Urinary bladder (tissue), 4 donors: Measurements from ENCODE around the gene PTPRF. TPM values are rescaled to one million over a fixed set of nuclear protein-coding genes. Genes with fewer than 3 reads are reported as not detected.
"Not testable (repeated sequence)": the region's sequence is repeated elsewhere in the genome, so short reads cannot be mapped to it uniquely, and the experiment has no call there.

Experiments
- DNase-seq: peaks from one replicate; pipeline ENCODE4 v3.0.0-alpha.2; 2015; ENCODE audit errors: extremely low spot score
- H3K27ac ChIP-seq: one replicate; pipeline ENCODE4 v1.5.1; 2013; ENCODE audit warnings: low read depth, mild to moderate bottlenecking, moderate library complexity
- H3K36me3 ChIP-seq: one replicate; pipeline ENCODE4 v1.6.1; 2013; ENCODE audit warnings: mild to moderate bottlenecking, moderate library complexity; ENCODE audit not compliant: insufficient read depth
- H3K4me1 ChIP-seq: one replicate; pipeline ENCODE4 v1.6.1; 2013; ENCODE audit warnings: mild to moderate bottlenecking, moderate library complexity; ENCODE audit not compliant: insufficient read depth
- H3K4me3 ChIP-seq: one replicate; pipeline ENCODE4 v1.5.1; 2013; ENCODE audit warnings: low read depth, low read length
- WGBS: extraction: QIAGEN DNeasy Blood & Tissue Kit; methylation state at CpG from one replicate; pipeline ENCODE4 v1.1.7; 2013; 5-methylcytosine and 5-hydroxymethylcytosine counted together
- polyA plus RNA-seq: library from polyadenylated mRNA; stranded (reverse); fragments of 200-250 nt; gene quantifications from one replicate; pipeline ENCODE4 v1.2.3, GENCODE V29; 2013
- total RNA-seq: library from RNA; depleted of rRNA; stranded (reverse); fragments of >200 nt; gene quantifications from one replicate; pipeline ENCODE4 v1.2.3, GENCODE V29; 2014
- donor health status: healthy with polysubstance abuse.
- donor health status: healthy.

PTPRF gene
- total and polyA plus RNA-seq, 2 donors = 48.7 to 66.3 TPM

DNA sequence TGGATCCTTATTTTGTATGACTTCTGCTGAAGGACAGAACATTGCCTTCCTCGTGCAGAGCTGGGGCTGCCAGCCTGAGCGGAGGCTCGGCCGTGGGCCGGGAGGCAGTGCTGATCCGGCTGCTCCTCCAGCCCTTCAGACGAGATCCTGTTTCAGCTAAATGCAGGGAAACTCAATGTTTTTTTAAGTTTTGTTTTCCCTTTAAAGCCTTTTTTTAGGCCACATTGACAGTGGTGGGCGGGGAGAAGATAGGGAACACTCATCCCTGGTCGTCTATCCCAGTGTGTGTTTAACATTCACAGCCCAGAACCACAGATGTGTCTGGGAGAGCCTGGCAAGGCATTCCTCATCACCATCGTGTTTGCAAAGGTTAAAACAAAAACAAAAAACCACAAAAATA, 91.8 kb downstream of the PTPRF start:
- Histone ChIP-seq H3K4me1 (no peaks in the 10 kb centered on the region), H3K4me3 (no peak overlapping the region), H3K36me3 (no peaks in the 10 kb centered on the region), H3K27ac (no peak overlapping the region)
- DNase-seq = no peak
- WGBS = 72% methylated on average over 10 of the region's 10 CpGs

DNA sequence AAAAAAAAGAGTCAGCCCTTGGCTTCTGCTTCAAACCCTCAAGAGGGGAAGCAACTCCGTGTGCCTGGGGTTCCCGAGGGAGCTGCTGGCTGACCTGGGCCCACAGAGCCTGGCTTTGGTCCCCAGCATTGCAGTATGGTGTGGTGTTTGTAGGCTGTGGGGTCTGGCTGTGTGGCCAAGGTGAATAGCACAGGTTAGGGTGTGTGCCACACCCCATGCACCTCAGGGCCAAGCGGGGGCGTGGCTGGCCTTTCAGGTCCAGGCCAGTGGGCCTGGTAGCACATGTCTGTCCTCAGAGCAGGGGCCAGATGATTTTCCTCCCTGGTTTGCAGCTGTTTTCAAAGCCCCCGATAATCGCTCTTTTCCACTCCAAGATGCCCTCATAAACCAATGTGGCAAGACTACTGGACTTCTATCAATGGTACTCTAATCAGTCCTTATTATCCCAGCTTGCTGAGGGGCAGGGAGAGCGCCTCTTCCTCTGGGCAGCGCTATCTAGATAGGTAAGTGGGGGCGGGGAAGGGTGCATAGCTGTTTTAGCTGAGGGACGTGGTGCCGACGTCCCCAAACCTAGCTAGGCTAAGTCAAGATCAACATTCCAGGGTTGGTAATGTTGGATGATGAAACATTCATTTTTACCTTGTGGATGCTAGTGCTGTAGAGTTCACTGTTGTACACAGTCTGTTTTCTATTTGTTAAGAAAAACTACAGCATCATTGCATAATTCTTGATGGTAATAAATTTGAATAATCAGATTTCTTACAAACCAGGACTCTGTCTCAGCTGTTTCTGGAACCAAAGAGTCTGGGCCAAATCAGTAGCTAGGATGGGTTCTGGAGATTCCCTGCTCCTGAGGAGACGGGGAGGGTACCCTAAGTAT, 92.5 kb downstream of the PTPRF start:
- H3K4me3 ChIP-seq = no peak overlapping the region
- no peak overlapping the region for H3K27ac ChIP-seq
- no peaks in the 10 kb centered on the region for H3K36me3 ChIP-seq
- no peaks in the 10 kb centered on the region for H3K4me1 ChIP-seq
- DNase-seq = no peak
- WGBS = 91% methylated on average over 13 of the region's 13 CpGs

DNA sequence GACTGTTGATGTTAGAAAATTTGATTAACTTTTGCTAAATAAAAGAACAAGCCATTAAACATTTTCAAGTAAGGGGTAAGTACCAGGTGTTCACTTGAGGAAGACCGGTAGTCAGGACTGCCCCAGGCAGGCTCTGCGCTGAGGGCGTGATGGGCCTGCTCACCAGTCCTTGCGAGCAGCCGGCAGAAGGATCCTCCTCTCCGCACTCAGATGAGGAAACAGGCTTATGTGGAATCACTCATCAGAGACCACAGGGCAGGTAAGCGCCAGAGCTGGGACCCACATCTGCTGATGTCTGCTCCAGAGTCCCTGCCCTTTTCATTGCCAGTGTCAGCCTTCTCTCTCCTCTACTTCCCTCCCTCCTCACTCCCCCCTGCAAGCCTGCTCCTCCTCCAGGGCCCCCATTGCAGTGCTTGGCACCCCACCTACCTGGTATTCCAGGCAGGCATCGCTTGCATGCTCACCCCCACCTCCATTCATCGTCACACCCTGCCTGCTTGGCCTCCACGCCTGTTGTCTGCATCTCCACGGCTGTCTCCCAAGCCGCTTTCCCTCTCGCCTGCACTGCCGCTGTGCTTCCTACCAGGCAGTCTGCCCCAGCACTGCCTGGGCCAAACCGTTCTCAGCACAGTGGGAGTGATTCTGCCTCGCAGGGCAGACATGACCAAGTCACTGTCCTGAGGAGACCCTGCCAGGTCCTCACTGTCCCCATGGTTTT, 94.5 kb downstream of the PTPRF start:
- no peak overlapping the region for H3K27ac ChIP-seq
- no peaks in the 10 kb centered on the region for H3K4me1 ChIP-seq
- DNase-seq = no peak
- WGBS = 89% methylated on average over 16 of the region's 16 CpGs
- no peak overlapping the region for H3K4me3 ChIP-seq
- no peaks in the 10 kb centered on the region for H3K36me3 ChIP-seq

DNA sequence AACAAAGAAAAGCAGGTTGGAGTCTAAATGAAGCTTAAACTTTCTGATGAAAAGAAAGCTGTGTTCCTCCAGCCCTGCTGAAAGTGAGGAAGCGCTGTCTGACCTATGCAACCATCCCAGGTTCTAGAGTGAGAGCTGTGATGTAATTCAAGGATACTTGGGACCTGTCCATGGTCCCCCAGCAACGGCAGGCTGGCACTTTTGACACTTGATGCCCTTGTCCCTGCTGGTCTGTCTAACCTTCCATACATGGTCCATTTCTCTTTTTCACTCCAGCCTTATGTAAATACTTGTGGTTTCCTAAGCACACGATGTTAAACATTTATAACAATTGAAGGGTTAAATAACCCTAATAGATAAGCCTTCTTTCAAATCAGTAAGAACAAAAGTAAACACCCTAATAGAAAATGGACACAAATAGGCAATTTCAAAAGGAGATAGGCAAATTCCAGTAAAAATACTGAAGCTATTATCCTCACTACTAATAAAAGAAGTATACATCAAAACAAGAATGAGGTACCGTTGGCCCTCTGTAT, 101.5 kb downstream of the PTPRF start:
- no peaks in the 10 kb centered on the region for H3K4me1 ChIP-seq
- no peak overlapping the region for H3K27ac ChIP-seq
- DNase-seq = no peak
- no peak overlapping the region for H3K4me3 ChIP-seq
- 53% methylated on average over 4 of the region's 4 CpGs for WGBS
- no peaks in the 10 kb centered on the region for H3K36me3 ChIP-seq

DNA sequence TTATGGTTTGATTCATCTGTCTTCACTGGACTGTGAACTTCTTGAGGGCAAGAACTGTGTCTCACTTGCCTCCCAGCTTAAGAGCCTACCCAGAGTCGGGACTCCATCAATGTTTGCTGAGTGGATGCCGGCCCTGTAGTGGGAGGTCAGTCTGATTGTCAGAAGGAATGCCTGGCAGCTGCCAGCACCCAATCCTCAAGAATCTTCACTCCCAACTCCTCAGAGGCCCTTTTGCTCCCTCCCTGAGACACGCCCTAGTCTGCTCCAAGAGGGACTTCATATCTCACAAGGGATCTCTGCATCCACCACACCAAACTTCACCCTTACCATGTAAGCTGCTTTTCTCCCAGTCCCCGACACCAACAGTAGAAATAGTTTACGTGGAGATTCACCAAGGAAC, 104.0 kb downstream of the PTPRF start:
- H3K36me3 ChIP-seq = no peaks in the 10 kb centered on the region
- WGBS = 57% methylated on average over 5 of the region's 5 CpGs
- no peak overlapping the region for H3K27ac ChIP-seq
- no peak for DNase-seq
- H3K4me3 ChIP-seq = no peak overlapping the region
- no peaks in the 10 kb centered on the region for H3K4me1 ChIP-seq

DNA sequence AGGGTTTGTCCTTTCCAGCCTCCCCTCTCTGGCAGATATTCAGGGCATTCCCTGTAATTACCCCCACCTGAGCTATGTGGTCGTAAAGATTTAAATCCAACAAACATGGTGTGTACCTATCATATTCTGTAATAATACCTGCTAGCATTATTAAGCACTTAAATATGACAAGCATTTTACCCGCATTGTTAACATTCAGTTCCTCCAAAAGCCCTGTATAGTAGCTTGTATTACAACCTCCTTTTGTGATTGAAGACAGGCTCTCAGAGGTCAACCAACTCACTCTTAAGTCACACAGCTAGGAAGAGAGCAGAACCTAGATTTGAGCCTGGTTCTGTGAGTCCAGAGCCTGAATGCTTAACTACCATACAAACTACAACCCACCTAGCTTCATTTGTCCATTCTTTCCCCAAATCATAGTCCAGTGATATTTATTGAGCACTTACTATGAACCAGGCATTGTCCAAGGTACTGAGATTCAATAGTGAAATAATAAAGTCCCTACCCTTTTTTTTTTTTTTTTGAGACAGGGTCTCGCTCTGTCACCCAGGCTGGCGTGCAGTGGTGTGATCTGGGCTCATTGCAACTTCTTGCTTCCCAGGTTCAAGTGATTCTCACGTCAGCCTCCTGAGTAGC, 105.4 kb downstream of the PTPRF start:
- no peak overlapping the region for H3K4me3 ChIP-seq
- WGBS = 77% methylated on average over 5 of the region's 5 CpGs
- no peak overlapping the region for H3K27ac ChIP-seq
- H3K4me1 ChIP-seq = no peaks in the 10 kb centered on the region
- DNase-seq = no peak
- H3K36me3 ChIP-seq = no peaks in the 10 kb centered on the region

DNA sequence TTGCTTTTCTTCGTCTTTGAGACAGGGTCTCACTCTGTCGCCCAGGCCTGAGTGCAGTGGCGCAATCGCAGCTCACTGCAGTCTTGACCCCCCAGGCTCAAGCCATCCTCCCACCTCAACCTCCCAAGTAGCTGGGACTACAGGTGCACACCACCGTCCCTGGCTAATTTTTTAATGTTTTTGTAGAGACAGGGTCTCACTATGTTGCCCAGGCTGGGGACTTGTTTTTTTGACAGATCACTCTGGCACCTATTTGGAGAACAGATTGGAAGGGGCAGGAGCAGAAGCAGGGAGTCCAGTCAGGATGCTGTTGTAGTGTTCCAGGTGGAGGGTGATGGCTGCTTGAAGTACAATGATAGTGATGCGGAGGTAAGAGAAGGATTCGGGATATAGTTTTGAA, 106.6 kb downstream of the PTPRF start:
- no peak overlapping the region for H3K27ac ChIP-seq
- no peak for DNase-seq
- no peaks in the 10 kb centered on the region for H3K36me3 ChIP-seq
- no peak overlapping the region for H3K4me3 ChIP-seq
- no peaks in the 10 kb centered on the region for H3K4me1 ChIP-seq
- 94% methylated on average over 7 of the region's 7 CpGs for WGBS

DNA sequence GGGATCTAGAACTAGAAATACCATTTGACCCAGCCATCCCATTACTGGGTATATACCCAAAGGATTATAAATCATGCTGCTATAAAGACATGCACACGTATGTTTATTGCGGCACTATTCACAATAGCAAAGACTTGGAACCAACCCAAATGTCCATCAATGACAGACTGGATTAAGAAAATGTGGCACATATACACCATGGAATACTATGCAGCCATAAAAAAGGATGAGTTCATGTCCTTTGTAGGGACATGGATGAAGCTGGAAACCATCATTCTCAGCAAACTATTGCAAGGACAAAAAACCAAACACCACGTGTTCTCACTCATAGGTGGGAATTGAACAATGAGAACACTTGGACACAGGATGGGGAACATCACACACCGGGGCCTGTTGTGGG, 107.7 kb downstream of the PTPRF start:
- not testable (repeated sequence) for H3K36me3 ChIP-seq, H3K4me3 ChIP-seq, H3K27ac ChIP-seq, DNase-seq, H3K4me1 ChIP-seq
- WGBS = 85% methylated on average over 4 of the region's 4 CpGs

DNA sequence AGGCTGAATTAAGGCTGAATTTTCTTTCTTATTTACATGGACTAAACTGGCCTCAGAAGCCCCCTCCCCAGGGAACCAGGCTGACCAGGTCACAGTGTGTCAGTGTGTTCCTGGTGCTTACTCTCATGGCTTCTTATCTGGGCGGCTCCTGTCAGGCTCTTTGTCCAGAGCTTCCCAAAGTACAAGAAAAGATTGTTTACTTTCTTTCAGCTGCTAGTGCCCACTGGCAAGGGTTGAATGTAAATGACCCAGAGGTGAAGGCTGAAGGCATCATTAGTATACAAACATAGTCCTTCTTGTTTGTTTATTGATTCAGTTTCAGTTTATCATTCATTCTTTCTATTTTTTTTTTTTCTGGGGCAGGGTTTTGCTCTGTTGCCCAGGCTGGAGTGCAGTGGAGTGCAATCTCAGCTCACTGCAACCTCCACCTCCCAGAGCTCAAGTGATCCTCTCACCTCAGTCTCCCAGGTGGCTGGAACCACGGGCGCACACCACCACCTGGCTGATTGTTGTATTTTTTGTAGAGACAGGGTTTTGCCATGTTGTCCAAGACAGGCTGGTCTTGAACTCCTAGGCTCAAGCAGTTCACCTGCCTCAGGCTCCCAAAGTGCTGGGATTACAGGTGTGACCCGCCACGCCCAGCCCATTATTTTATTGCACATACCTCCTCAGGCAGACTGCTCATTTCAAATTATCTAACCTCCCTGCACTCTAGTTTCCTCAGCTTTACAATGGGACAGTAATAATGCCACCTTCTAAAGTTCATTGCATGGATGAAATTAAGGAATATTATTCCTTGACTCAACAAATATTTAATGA, 109.5 kb downstream of the PTPRF start:
- Histone ChIP-seq H3K36me3 (no peaks in the 10 kb centered on the region), H3K4me3 (no peak overlapping the region), H3K4me1 (no peaks in the 10 kb centered on the region), H3K27ac (no peak overlapping the region)
- DNase-seq = no peak
- 70% methylated on average over 5 of the region's 5 CpGs for whole genome bisulfite sequencing

DNA sequence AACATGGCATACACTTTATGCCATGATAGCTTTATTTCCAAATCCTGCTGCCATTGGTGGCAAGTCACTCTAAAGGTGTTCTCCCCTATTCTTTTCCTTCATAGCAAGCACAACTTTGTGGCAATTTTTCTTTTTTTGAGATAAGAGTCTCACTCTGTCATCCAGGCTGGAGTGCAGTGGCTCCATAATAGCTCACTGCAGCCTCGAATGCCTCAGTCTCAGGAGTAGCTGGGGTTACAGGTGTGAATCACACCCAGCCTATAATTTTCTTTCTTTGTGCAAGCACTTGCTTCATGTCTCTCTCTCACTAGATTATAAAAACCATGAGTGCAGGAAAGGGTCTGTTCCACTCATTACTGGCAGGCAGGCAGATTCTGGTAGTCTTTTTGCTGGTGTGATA, 113.9 kb downstream of the PTPRF start:
- H3K27ac ChIP-seq = no peak overlapping the region
- no peaks in the 10 kb centered on the region for H3K4me1 ChIP-seq
- DNase-seq = no peak
- 44% methylated on average over 1 of the region's 1 CpG for WGBS
- H3K36me3 ChIP-seq = no peaks in the 10 kb centered on the region
- H3K4me3 ChIP-seq = no peak overlapping the region

DNA sequence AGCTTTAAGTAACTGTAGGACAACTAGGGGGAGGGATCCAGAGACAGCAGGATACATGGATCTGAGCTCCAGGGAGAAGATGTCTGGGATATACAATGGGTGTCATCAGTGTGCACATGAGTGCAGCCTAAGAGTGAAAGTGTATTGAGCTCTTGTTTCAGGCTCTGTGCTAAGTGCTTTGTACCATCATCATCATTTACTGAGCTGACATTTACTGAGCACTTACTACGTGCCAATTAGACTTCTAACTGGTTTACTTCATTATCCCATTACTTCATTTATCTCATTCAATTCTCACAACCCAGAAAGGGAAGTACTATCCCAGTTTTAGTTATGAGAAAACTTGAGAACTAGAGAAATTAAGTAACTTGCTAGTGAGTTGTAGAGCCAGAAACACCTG, 114.8 kb downstream of the PTPRF start:
- Histone ChIP-seq H3K4me1 (no peaks in the 10 kb centered on the region), H3K36me3 (no peaks in the 10 kb centered on the region), H3K27ac (no peak overlapping the region), H3K4me3 (no peak overlapping the region)
- no peak for DNase-seq
- 76% methylated on average over 1 of the region's 1 CpG for WGBS

DNA sequence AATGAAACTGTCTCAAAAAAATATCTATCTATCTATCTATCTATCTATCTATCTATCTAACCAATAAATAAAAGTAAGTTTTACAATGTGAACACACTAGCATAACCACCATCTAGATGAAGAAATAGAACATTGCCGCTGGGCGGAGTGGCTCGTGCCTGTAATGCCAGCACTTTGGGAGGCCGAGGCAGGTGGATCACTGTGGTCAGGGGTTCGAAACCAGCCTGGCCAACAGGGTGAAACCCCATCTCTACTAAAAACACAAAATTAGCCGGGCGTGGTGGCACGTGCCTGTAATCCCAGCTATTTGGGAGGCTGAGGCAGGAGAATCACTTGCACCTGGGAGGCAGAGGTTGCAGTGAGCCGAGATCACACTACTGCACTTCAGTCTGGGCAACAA, 116.6 kb downstream of the PTPRF start:
- not testable (repeated sequence) for H3K4me1 ChIP-seq, H3K4me3 ChIP-seq, H3K36me3 ChIP-seq, H3K27ac ChIP-seq, DNase-seq
- WGBS = 95% methylated on average over 9 of the region's 9 CpGs

DNA sequence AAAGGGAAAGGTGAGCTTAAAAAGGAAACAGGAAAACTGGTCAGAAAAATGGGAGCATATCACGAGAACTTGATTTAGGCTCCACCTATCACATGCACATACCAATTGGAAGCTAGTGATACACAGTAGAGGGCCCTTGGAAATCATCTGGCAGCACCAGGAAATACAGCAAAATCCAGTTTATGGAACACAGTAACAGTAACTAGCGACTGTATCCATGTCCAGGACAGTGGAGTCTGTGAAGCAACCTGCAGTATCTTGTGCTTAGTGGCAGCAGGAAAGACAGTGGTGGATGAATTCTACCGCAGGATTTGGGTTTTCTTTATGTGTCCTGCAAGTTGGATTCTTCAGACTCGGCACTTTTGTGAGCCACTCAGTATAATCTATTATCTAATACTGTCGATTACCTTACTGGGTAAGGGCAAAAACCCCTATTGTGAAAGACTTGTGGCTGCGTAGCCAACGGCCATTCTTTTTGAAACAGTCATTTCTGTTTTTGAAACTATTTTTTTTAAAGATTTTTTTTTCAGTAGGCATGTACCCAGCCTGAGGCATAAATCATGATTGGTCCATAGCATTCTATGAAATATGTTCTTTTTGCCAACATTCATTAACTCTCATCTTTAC, 117.7 kb downstream of the PTPRF start:
- 76% methylated on average over 7 of the region's 7 CpGs for WGBS
- no peak for DNase-seq
- Histone ChIP-seq H3K4me1 (no peaks in the 10 kb centered on the region), H3K4me3 (no peak overlapping the region), H3K27ac (no peak overlapping the region), H3K36me3 (no peaks in the 10 kb centered on the region)
